HepG2 (cell line): ENCODE measurements around the gene VDAC2. TPM values are rescaled to one million over a fixed set of nuclear protein-coding genes. Genes with fewer than 3 reads are reported as not detected.
A peak's percentile ranks its signal among the peaks of the same experiment; 100 is the strongest.

Source experiments
- ATAC-seq: fragments of 200-7000 bp; cut with Tn5 transposase; 3 replicates; pipeline ENCODE4 v1.9.1; 2020; ENCODE audit warnings: mild to moderate bottlenecking, moderate library complexity
- BruUV-seq: library from RNA; stranded (reverse); fragments of 400-500 nt; replicated peaks from 2 replicates; lab custom pipeline; 2021; lab: Mats Ljungman, UMichigan
- CTCF ChIA-PET: fragments of 300-600 bp; formaldehyde crosslinking; extraction: SDS; loops from one replicate; lab custom pipeline; 2021; ENCODE audit warnings: low total read pairs, inconsistent platforms, low intra/inter-chr PET ratio; lab: Yijun Ruan, JAX
- POLR2A ChIA-PET: fragments of 350-600 bp; sonication (Branson Sonifier 250); formaldehyde crosslinking; loops from one replicate; lab custom pipeline; 2020; ENCODE audit warnings: antibody characterized with exemption, inconsistent platforms; lab: Yijun Ruan, JAX
- DNase-seq: peaks from one replicate; pipeline ENCODE4 v3.0.0-alpha.2; 2015; ENCODE audit warnings: low spot score
- FAIRE-seq: peaks from 3 replicates; lab custom pipeline; 2011; peaks lifted over from hg19 to GRCh38; lab: Jason Lieb, UNC
- H2AFZ ChIP-seq: one replicate; pipeline ENCODE4 v1.6.1; 2011; ENCODE audit warnings: low read length, inconsistent platforms
- H3K27ac ChIP-seq: fragments of 300-600 bp; 3 replicates; pipeline ENCODE4 v1.8.0; 2011; ENCODE audit warnings: mixed run types, mild to moderate bottlenecking, mixed read lengths, low read length, inconsistent platforms; ENCODE audit not compliant: insufficient read depth; ENCODE audit errors: extremely low read length
- H3K27me3 ChIP-seq, 2 experiments: fragments of 200-600 bp in 1 of 2; 2 replicates in 1 of 2; 3 replicates in 1 of 2; pipeline versions ENCODE4 v1.6.0 to v1.8.0; 2011; ENCODE audit warnings: low read length in 2 of 2, mild to moderate bottlenecking in 2 of 2, moderate library complexity in 2 of 2, inconsistent platforms in 1 of 2; ENCODE audit not compliant: insufficient read depth in 2 of 2, control insufficient read depth in 1 of 2
- H3K36me3 ChIP-seq, 2 experiments: fragments of 200-600 bp in 1 of 2; replicated peaks in 1 of 2; 2 replicates in 1 of 2; 3 replicates in 1 of 2; pipeline versions ENCODE4 v1.5.1 to v1.8.0; 2011; ENCODE audit warnings: low read length in 2 of 2, inconsistent platforms in 1 of 2; ENCODE audit not compliant: insufficient read depth in 2 of 2, control insufficient read depth in 1 of 2
- H3K4me1 ChIP-seq: 2 replicates; pipeline ENCODE4 v1.5.1; 2012; ENCODE audit warnings: low read length, inconsistent platforms; ENCODE audit not compliant: insufficient read depth
- H3K4me2 ChIP-seq: 2 replicates; pipeline ENCODE4 v1.6.0; 2011; ENCODE audit warnings: low read depth, low read length, inconsistent platforms
- H3K4me3 ChIP-seq, 3 experiments: fragments of 200-600 bp in 1 of 3; sonication (generic), shearing (Covaris generic) in 1 of 3; replicated peaks in 1 of 3; 2 replicates each; pipeline ENCODE4 v1.5.1; 2011 to 2016; ENCODE audit warnings: low read length in 3 of 3, inconsistent platforms in 2 of 3, low read depth in 2 of 3, mild to moderate bottlenecking in 2 of 3, control low read depth in 1 of 3, mixed read lengths in 1 of 3; ENCODE audit not compliant: insufficient read depth in 1 of 3
- H3K79me2 ChIP-seq: one replicate; pipeline ENCODE4 v1.6.1; 2011; ENCODE audit warnings: low read length, inconsistent platforms; ENCODE audit not compliant: insufficient read depth
- H3K9ac ChIP-seq: 2 replicates; pipeline ENCODE4 v1.6.0; 2011; ENCODE audit warnings: mild to moderate bottlenecking, low read depth, low read length, inconsistent platforms; ENCODE audit not compliant: insufficient read depth
- H3K9me3 ChIP-seq: 2 replicates; pipeline ENCODE4 v1.5.1; 2012; ENCODE audit warnings: mild to moderate bottlenecking, low read length
- H4K20me1 ChIP-seq: 2 replicates; pipeline ENCODE4 v1.6.0; 2011; ENCODE audit warnings: inconsistent platforms, mild to moderate bottlenecking, low read length, moderate library complexity; ENCODE audit not compliant: insufficient read depth
- BRF2 ChIP-seq: sonication (generic); formaldehyde crosslinking; IDR thresholded peaks from 2 replicates; pipeline ENCODE4 v1.8.1; 2022; ENCODE audit warnings: mild to moderate bottlenecking, missing genetic modification reagents
- CERS6 ChIP-seq: sonication (generic); formaldehyde crosslinking; IDR thresholded peaks from 2 replicates; pipeline ENCODE4 v1.5.0; 2020; ENCODE audit warnings: missing genetic modification reagents
- FOXA3 ChIP-seq: IDR thresholded peaks from 2 replicates; pipeline ENCODE4 v1.6.1; 2016; ENCODE audit warnings: missing genetic modification reagents, missing compliant biosample characterization
- MAFF ChIP-seq: IDR thresholded peaks from 2 replicates; pipeline ENCODE4 v1.6.1; 2011; ENCODE audit warnings: low read depth, low read length, improper control_type of control experiment
- MAFK ChIP-seq, 2 experiments: IDR thresholded peaks in 1 of 2; conservative IDR thresholded peaks in 1 of 2; 2 replicates each; pipeline ENCODE4 v1.6.1; 2011; ENCODE audit warnings: improper control_type of control experiment in 2 of 2, low read length in 2 of 2
- MLXIP ChIP-seq: sonication (generic); formaldehyde crosslinking; IDR thresholded peaks from 2 replicates; pipeline ENCODE4 v1.9.0; 2021; ENCODE audit warnings: missing genetic modification reagents, borderline replicate concordance
- NCOA1 ChIP-seq: sonication (generic); formaldehyde crosslinking; IDR thresholded peaks from 2 replicates; pipeline ENCODE4 v1.9.0; 2021; ENCODE audit warnings: missing genetic modification reagents
- PLRG1 ChIP-seq: fragments of 450-650 bp; conservative IDR thresholded peaks from 2 replicates; pipeline ENCODE4 v1.6.1; 2016
- REPIN1 ChIP-seq: sonication (generic); formaldehyde crosslinking; IDR thresholded peaks from 2 replicates; pipeline ENCODE4 v1.8.0; 2022; ENCODE audit warnings: missing genetic modification reagents, low read depth, mild to moderate bottlenecking, borderline replicate concordance
- ZFAT ChIP-seq: sonication (generic); formaldehyde crosslinking; conservative IDR thresholded peaks from 2 replicates; pipeline ENCODE4 v1.8.1; 2023; ENCODE audit warnings: missing genetic modification reagents, inconsistent platforms
- ZNF275 ChIP-seq: sonication (generic); formaldehyde crosslinking; IDR thresholded peaks from 2 replicates; pipeline ENCODE4 v1.8.0; 2022; ENCODE audit warnings: missing genetic modification reagents, mild to moderate bottlenecking, inconsistent platforms, borderline replicate concordance
- ZNF383 ChIP-seq: sonication (generic); formaldehyde crosslinking; IDR thresholded peaks from 2 replicates; pipeline ENCODE4 v1.4.0; 2020; ENCODE audit warnings: missing genetic modification reagents, mild to moderate bottlenecking, borderline replicate concordance
- ZNF414 ChIP-seq: sonication (generic); formaldehyde crosslinking; IDR thresholded peaks from 2 replicates; pipeline ENCODE4 v1.5.0; 2020; ENCODE audit warnings: missing genetic modification reagents
- ZNF678 ChIP-seq: sonication (generic); formaldehyde crosslinking; IDR thresholded peaks from 2 replicates; pipeline ENCODE4 v1.4.0; 2020; ENCODE audit warnings: mild to moderate bottlenecking, missing genetic modification reagents
- ZSCAN9 ChIP-seq: IDR thresholded peaks from 2 replicates; pipeline ENCODE4 v1.6.1; 2016; ENCODE audit warnings: borderline replicate concordance
- WGBS: methylation state at CpG from one replicate; pipeline ENCODE4 v1.1.6; 2017; ENCODE audit warnings: low lambda C conversion rate; 5-methylcytosine and 5-hydroxymethylcytosine counted together
- in situ Hi-C: cut with HindIII; loops from 2 replicates; pipeline ENCODE4 v1.10.0; 2017; ENCODE audit warnings: low pct_unique_long_range_greater_than_20kb; ENCODE audit not compliant: extremely low pct_ligation_motif_present
- intact Hi-C: fragments of 100-400 bp; cut with micrococcal nuclease; formaldehyde crosslinking; loops from one replicate; pipeline ENCODE4 v1.10.0; 2022; ENCODE audit not compliant: unreplicated experiment
- polyA plus RNA-seq, 8 experiments: library from polyadenylated mRNA; depleted of rRNA in 3 of 8; stranded (reverse) in 7 of 8; unstranded in 1 of 8; fragments of >200 nt; fragmentation: Illumina TruSeq in 4 of 8; extraction: Trizol in 4 of 8; gene quantifications; 2 replicates each; pipeline versions ENCODE4 v1.2.1 to v1.2.3, GENCODE V29; 2011 to 2016; ENCODE audit warnings: low read depth in 4 of 8, missing spikeins in 1 of 8, mixed read lengths in 1 of 8; ENCODE audit not compliant: insufficient read depth in 1 of 8
- total RNA-seq, 5 experiments: library from RNA; depleted of rRNA; stranded (reverse); fragments of >200 nt; fragmentation: Illumina TruSeq; extraction: Trizol; gene quantifications; 2 replicates each; pipeline ENCODE4 v1.2.3, GENCODE V29; 2016; ENCODE audit warnings: low read depth in 1 of 5

Gene VDAC2
- total and polyA plus RNA-seq, 2 of the 13 experiments (the other 11 are each of a cell fraction or from before 2014, with no cell fraction given) = 67.9 to 222 TPM

DNA sequence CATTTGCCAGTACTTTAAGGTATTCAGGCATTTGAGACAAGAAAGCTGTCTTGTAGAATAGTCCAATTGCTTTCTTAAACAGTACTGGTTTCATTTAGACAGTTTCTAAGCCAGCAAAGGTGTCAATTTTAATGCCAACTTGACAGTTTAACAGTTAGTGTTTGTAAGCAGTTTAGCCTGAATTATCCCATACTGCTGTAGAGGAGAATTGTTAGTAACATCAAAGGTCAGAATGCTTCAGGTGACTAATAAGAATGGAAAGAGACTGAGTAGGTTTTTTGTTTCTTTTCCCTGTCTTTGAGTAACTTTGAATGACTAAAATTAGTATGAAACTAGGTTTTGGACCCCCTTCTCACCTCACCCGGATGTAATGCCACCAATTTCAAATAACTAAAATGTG, 29.5 kb upstream of the VDAC2 start:
- POLR2A ChIA-PET = no interaction called here

More for the DNA sequence above, 29.5 kb upstream of the VDAC2 start:
- DNase-seq = no peak
- H3K27ac ChIP-seq = no peak overlapping the region
- H3K4me3 ChIP-seq = no peak overlapping the region
- H3K9ac ChIP-seq = no peak overlapping the region
- no peak for FAIRE-seq
- H2AFZ ChIP-seq = no peak overlapping the region
- no peaks in the 10 kb centered on the region for H3K79me2 ChIP-seq
- H3K4me2 ChIP-seq = no peak overlapping the region
- intact Hi-C loops (no loop called here), in situ Hi-C loops (no loop called here)
- H3K27me3 ChIP-seq = no peaks in the 10 kb centered on the region
- ATAC-seq = no peak
- H4K20me1 ChIP-seq = no peaks in the 10 kb centered on the region
- no TSS peak for BruUV-seq
- H3K4me1 ChIP-seq = peaks cover 12% of the 10 kb centered on the region
- peak; percentile 76 for TF ChIP-seq MAFF
- no peak for TF ChIP-seq FOXA3 (CRISPR knock-in tag)
- TF ChIP-seq ZFAT (CRISPR knock-in tag) = no peak
- TF ChIP-seq BRF2 = no peak
- TF ChIP-seq CERS6 (CRISPR knock-in tag) = no peak
- TF ChIP-seq ZNF678 (CRISPR knock-in tag) = no peak
- no peak for TF ChIP-seq MLXIP
- TF ChIP-seq ZNF275 (CRISPR knock-in tag) = no peak
- no peak for TF ChIP-seq PLRG1
- TF ChIP-seq ZSCAN9 (CRISPR knock-in tag) = no peak
- TF ChIP-seq ZNF383 (CRISPR knock-in tag) = no peak
- TF ChIP-seq REPIN1 = no peak
- TF ChIP-seq NCOA1 (CRISPR knock-in tag) = no peak
- no peak for TF ChIP-seq ZNF414
- peak; percentile 57 to 77 for TF ChIP-seq MAFK (conservative IDR thresholded peaks at IDR 0.05 in 1 of 2, IDR thresholded peaks at IDR 0.05 in 1 of 2; ENCODE audit: low read length in 2 of 2)
- WGBS = 91% methylated on average over 1 of the region's 1 CpG
- H3K36me3 ChIP-seq = peaks cover 2 to 18% of the 10 kb centered on the region in 2 experiments; a peak in 4 of 5 replicates
- H3K9me3 ChIP-seq = no peaks in the 10 kb centered on the region
- CTCF ChIA-PET = no interaction called here
